Activated gamma-delta T cell treated with Interleukin-2 at 50 U/mL for 16 hours (primary cell): Measurements from ENCODE around the gene PCDHGA3.
"Not testable (repeated sequence)": the region's sequence is repeated elsewhere in the genome, so short reads cannot be mapped to it uniquely, and the experiment has no call there.

ENCODE experiments used
- DNase-seq: peaks from one replicate; pipeline ENCODE4 v3.0.0-alpha.2; 2020

The PCDHGA3 gene

DNA sequence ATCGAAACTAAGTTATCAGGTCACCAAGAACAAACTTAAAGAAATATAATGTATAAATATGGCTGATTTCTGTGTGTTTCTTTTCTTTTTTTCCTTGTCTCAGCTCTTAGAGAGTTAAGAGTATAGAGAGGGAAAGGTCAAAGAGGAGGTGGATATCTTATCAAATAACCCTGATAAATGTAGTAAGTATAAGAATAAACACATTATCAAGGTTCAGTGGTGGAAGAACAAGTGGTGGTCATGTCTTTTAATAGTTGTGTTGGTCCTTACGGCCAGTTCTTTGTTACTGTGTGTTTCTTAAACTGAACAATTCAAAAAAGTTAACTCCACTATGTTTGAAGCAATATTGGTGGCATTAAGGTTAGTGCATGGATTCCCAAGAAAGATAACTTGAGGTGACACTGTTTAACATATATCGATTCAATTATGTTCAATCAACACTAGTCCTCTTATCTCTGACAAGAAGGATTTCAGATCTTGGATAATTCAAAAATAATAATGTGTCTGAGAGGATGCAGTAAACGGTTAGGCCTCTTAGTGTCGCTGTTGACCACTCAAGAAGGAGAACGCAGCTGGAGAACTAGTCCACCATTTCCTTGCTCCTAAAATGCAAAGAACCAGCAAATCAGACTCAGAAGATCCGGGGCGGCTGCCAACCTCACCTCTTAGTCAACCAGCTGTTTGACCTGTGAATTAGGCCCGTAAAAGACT, at the start of gene PCDHGA3:
TSS of gene PCDHGA3 (plus strand) at position 588 of the 711 bp plus-strand sequence. CDS start 205 bp downstream, outside the sequence.
- DNase-seq = no peak

DNA sequence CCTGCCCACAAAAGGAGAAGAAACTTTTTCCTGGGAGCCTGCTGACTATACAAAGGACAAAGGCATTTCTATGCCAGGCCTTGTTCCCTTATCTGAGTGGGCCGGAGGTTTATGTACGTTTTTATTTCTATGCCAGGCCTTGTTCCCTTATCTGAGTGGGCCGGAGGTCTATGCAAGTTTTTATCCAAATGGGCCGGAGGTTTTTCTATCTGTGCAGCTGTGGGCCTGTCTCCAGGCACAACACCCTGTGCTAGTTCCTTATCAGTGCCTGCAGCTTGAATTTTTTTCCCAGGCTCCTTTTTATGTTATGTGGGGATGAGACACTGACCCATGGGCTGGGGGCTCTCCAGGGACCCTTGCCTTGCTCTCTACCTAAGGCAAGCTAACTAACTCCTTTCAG, 45.3 kb upstream of the PCDHGA3 start:
- DNase-seq = no peak

DNA sequence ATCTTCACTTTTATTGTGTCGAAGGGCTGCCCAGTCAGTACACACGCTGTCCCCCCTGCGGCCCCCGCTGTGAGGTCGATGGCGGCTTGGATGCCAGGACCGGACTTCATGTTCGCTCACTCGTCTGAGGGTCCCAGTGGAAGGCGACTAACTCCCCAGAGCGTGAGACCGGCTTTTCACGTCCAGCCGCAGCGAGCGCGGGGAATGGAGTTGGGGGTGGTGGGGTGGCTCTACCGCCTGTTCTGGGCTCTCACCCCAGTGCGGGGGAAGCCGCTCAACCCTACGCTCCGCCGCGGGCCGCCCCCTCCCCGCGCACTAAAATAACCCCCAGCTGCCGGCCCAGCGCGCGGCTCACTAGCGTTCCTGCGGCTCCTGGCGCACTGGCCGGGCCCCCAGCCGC, 39.9 kb upstream of the PCDHGA3 start, which contains the start of gene SLC25A2:
TSS of gene SLC25A2 (minus strand) at position 294 of the 400 bp plus-strand sequence. CDS start at position 110, 184 bp downstream.
- no peak for DNase-seq

DNA sequence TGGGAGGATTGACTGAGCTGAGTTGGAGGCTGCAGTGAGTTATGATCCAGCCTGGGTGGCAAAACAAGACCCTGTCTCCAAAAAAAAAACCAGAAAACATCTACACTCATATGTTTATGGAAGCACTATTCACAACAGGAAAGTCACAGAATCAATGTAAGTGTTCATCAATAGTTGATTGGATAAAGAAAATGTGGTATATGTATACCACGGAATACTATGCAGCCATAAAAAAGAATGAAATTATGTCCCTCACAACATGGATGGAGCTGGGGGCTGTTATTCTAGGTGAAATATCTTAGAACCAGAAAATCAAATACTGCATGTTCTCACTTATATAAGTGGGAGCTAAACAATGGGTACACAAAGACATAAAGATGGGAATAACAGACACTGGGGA, 37.0 kb upstream of the PCDHGA3 start:
- DNase-seq = no peak

DNA sequence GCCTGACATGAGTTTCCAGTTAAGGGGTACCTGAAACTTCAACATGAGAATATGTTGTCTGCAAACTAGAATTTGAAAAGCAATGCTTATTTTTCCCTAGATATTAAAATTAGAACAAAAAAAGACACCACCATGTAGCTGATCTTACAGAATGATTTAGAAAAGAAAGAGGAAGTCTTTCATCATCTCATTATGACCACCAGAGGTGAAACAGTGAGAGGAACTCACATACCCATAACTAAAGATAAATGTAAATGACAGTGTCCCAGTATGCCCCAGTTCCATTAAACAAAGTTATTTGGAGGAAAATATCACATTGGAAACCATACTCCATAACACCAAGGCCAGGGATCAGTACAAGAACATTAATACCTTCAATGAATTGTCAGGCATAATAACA, 29.9 kb upstream of the PCDHGA3 start:
- no peak for DNase-seq

DNA sequence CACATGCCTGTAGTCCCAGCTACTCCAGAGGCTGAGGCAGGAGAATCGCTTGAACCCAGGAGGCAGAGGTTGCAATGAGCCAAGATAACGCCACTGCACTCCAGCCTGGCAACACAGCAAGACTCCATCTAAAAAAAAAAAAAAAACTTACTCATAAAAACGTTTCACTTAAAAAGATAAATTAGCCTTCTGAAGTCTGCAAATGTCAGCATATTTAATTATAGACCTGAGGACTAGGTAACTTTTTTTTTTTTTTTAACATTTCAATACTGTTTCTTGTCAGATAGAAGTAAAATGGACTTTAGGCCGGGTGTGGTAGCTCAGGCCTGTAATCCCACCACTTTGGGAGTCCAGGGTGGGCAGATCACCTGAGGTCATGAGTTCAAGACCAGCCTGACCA, 26.7 kb upstream of the PCDHGA3 start:
- not testable (repeated sequence) for DNase-seq

DNA sequence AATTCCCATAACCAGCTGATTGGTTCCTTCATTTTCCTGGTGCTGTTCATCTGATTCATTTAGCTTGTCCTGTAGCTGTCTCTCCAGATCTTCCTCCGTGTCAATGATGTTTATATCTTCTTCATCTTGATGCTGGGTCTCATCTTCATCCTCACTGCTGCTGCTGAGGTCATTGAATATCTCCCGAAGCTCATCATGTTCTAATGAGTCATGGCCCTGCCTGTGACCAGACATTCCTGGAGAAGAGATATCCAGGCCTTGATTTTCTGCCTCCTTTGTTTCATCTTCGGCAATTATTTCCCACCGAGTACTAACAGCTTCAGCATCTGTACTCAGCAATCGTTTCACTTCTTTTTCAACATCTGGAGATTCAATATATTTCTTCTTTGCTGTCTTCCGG, 24.4 kb upstream of the PCDHGA3 start:
- DNase-seq = no peak

DNA sequence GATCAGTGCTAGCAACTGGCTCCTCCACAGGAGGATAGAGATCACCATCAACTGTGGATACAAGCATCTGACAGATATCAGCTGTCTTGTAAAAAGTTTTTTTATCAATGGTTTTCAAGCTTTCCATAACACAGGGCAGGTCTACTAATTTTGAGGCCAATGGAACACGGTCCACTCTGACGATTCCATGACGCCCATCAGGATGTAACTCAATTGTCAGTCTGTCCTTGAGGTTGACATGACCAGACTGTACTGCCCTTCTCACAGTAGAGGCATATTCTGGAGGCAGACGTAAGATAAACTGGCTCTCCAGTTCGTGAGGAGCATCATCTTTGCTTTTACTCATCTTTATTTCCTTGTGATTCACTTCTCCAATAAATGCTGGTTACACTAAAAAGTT, 23.9 kb upstream of the PCDHGA3 start:
- no peak for DNase-seq

DNA sequence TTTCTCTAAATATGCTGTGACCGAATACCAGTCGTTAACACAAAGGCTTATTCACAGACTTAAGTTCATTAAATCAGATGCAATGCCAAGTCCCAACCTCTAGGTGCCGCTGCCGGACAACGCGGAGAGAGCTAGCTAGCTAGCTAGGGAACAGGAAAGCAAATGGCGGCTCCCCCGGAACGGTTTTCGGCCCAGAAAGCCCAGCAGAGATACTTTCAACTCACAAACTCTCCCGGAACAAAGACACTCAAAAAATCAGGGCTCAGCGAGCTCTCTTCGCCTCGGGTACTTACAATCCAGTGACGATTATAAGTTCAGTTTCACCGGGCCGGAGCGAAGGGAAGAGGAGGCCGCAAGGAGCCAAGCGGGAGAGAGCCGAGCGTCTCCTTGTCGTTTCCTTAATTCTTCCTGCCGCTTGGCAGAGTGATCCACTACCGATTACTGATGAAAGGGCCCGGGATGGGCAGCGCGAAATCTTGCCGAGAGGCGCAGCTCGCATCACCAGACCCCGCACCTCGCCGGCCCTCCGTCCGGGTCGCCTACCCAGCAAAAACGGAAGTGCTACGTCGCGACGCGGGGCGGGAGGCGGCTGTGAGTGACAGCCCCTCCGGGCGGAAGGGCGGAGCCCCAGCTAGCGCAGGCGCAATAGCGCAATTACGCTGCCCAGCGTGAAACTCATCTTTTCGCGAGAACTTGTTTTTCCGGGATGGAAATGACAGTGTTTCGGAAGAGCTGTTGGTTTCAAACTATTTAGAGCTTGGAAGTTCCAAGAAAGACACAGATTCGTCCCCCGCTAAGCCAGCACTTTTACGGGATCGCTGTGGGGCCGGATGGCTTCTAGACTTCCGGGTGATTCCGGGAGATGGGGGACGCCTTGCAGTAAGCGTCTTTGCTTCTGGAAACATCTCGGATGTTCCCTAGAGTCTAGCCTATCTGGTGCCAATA, 23.1 kb upstream of the PCDHGA3 start, which contains the start of gene TAF7:
TSS of gene TAF7 (minus strand) at position 560 of the 945 bp plus-strand sequence. CDS start 740 bp downstream, outside the sequence.
- peak; percentile 90 for DNase-seq

DNA sequence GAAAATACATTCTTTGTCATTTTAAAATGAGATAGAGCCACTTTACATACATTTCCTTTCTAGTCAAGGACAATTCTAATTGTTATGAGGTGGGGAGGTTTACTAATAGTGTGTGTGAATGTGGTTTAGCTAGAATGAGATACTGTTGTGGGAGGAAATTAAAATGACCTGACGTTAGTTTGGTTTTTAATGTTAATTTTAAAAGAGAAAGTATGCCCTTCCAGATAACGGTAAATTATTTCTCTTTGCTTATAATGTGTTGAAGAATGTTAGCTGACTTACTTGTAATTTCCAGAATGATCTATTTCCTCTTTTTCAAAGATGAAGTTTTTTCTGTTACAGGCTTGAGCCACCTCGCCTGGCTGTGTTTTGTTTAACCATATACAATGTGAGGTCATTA, 21.4 kb upstream of the PCDHGA3 start:
- DNase-seq = no peak

DNA sequence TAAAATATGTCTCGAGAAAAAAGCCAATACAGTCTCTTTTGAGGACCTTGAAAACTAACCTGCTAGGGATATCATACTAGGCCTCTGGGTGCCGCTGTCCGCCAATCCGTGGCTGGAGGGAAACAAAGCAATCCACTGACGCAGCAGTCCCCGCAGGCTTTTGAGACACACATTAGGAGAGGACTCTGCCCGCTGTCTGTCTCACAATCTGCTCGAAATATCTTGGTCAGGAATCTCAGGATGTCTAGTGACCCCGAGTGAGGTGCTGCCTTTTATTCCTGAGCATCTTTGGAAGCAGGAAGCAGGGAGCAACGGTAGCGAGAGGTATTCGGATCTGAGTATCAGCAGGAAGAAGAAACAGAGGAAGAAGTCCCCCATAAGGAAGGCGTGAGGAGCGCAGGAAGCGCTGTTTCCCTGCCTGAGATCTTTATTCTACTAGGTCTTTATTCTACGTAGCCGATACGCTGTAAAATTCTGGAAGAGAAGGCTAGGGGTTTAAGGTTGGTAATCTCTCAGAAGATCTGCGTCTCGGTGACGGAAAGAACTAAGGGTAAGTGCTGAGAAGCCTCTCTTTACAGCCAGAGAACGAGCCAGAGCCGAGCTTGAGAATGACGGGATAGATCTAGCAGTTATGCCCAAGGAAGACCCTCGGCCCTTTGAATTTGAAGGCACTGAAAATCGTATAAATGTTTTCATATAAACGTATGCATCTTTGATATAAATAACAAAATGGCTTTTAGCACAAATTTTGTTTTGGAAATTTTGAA, 17.4 kb upstream of the PCDHGA3 start:
- DNase-seq = peak; percentile 64

DNA sequence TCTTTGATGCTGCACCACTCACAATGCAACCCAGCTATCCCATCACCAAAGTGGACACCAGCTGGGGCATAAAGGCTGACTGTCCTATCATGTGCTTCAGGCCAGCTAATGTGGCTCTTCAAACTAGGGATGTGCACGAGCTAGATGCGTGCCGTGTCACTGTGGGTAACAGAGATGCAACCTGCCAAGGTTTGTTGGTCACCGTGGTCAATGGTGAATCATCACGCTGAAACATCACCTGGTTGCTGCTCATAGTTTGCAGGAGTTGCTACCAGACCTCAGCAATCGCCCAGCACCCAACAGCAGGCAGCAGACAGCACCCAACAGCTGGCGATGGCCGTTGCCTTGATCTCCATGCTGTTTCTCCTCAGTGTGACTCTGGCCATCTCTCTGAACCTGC, 15.4 kb upstream of the PCDHGA3 start:
- no peak for DNase-seq

DNA sequence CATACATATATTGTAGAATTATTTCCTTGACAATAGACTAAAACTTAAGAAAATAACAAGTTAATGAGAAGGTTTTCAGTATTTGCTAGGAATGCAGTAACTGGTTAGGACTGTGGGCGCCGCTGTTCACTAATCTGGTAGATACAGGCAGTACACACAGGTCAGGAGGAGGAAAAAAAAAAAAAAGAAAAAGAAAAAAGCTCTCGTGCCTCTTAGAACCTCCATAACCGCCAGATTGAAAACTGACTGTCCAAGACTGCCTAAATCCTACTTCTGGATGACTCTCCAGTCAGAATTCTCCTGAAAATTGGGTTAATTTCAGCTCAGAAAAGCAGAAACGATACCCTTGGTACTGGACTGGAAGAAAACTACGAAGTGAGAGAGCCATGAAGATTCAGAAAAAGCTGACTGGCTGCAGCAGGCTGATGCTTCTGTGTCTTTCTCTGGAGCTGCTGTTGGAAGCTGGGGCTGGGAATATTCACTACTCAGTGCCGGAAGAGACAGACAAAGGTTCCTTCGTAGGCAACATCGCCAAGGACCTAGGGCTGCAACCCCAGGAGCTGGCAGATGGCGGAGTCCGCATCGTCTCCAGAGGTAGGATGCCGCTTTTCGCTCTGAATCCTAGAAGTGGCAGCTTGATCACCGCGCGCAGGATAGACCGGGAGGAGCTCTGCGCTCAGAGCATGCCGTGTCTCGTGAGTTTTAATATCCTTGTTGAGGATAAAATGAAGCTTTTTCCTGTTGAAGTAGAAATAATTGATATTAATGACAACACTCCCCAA, 13.1 kb upstream of the PCDHGA3 start, which contains the start of gene PCDHGA1:
TSS of gene PCDHGA1 (plus strand) at position 216 of the 782 bp plus-strand sequence.
- DNase-seq = no peak

DNA sequence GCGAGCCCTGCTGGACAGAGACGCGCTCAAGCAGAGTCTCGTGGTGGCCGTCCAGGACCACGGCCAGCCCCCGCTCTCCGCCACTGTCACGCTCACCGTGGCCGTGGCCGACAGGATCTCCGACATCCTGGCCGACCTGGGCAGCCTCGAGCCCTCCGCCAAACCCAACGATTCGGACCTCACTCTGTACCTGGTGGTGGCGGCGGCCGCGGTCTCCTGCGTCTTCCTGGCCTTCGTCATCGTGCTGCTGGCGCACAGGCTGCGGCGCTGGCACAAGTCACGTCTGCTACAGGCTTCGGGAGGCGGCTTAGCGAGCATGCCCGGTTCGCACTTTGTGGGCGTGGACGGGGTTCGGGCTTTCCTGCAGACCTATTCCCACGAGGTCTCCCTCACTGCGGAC, 11.1 kb upstream of the PCDHGA3 start:
- not testable (repeated sequence) for DNase-seq

DNA sequence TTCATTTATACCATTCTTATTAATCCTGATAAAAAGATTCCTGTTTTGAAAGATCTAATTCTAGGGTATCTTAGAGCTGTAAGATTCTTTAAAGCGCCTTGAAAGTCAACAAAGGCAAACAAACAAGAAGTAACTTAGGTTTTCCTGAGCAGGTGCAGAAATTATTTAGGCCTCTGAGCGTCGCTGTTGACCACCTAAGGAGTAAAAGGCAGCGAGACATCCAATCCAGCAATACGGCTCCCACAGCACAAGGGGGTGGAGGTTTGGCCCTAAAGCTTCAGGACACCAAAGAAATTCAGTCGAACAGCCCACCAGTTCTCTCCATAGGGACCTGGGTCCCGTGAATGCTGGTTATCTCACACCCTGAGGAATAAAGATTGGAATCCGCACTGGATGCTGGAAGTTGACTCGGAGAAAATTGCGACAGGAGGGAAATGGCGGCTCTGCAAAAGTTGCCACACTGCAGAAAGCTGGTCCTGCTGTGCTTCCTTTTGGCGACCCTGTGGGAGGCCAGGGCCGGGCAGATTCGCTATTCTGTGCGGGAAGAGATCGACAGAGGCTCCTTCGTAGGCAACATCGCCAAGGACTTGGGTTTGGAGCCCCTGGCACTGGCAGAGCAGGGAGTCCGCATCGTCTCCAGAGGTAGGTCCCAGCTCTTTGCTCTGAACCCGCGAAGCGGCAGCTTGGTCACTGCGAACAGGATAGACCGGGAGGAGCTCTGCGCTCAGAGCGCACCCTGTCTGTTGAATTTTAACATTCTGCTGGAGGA, 4.9 kb upstream of the PCDHGA3 start, which contains the start of gene PCDHGA2:
TSS of gene PCDHGA2 (plus strand) at position 223 of the 769 bp plus-strand sequence.
- DNase-seq = no peak

DNA sequence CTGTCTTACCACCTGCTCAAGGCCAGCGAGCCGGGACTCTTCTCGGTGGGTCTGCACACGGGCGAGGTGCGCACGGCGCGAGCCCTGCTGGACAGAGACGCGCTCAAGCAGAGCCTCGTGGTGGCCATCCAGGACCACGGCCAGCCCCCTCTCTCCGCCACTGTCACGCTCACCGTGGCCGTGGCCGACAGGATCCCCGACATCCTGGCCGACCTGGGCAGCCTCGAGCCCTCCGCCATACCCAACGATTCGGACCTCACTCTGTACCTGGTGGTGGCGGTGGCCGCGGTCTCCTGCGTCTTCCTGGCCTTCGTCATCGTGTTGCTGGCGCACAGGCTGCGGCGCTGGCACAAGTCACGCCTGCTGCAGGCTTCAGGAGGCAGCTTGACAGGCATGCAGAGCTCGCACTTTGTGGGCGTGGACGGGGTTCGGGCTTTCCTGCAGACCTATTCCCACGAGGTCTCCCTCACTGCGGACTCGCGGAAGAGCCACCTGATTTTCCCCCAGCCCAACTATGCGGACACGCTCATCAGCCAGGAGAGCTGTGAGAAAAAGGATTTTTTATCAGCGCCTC, 2.8 kb upstream of the PCDHGA3 start:
- not testable (repeated sequence) for DNase-seq

DNA sequence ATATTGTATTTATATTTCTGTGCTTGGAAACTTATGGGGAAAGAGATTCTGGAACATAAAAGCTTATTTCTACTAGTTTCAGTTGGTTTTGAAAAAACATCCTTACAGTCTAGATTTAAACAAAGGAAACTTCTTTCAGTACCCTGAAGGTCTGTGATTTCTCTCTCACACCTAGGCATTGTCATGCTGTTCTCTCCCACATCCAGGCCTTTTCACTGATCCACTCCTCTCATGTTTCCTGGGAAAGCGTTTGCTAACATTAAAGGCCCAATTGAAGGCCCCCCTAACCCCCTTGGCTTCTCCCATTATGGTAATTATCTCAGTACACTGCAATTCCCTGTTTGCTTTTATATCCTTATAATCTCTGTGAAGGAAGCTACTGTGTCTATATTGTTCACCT, 856 bp upstream of the PCDHGA3 start:
- no peak for DNase-seq

DNA sequence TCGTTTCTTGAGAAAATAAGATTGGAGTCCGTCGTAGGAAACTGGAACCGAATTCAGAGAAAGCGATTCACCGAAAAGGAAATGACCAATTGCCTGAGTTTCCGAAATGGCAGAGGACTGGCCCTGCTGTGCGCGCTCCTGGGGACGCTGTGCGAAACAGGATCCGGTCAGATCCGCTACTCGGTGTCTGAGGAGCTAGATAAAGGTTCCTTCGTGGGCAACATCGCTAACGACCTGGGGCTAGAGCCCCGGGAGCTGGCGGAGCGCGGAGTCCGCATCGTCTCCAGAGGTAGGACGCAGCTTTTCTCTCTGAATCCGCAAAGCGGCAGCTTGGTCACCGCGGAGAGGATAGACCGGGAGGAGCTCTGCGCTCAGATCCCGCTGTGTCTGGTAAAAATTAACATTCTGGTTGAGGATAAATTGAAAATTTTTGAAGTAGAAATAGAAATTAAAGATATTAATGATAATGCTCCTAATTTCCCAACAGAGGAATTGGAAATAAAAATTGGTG, 379 bp downstream of the PCDHGA3 start:
- DNase-seq = no peak

DNA sequence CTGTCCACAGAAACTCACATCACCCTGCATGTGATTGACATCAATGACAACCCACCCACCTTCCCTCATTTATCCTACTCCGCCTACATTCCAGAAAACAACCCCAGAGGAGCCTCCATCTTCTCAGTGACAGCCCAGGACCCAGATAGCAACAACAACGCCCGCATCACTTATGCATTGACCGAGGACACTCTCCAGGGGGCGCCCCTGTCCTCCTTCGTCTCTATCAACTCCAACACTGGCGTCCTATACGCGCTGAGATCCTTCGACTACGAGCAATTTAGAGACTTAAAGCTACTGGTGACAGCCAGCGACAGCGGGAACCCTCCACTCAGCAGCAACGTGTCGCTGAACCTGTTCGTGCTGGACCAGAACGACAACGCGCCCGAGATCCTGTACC, 1.7 kb downstream of the PCDHGA3 start:
- DNase-seq = no peak

DNA sequence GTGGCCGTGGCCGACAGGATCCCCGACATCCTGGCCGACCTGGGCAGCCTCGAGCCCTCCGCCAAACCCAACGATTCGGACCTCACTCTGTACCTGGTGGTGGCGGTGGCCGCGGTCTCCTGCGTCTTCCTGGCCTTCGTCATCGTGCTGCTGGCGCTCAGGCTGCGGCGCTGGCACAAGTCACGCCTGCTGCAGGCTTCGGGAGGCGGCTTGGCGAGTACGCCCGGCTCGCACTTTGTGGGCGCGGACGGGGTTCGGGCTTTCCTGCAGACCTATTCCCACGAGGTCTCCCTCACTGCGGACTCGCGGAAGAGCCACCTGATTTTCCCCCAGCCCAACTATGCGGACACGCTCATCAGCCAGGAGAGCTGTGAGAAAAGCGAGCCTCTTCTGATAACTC, 2.4 kb downstream of the PCDHGA3 start:
- not testable (repeated sequence) for DNase-seq
